HG03196 (cell line): ENCODE data around the gene SACM1L.

ENCODE experiments used
- ATAC-seq: cut with Tn5 transposase; IDR thresholded peaks from one replicate; pipeline ENCODE4 v1.9.1; 2021; ENCODE audit not compliant: unreplicated experiment

Gene SACM1L

GRCh38 chr3:45783667-45784066, 94.5 kb downstream of the SACM1L start:
- ATAC-seq, result no peak

DNA sequence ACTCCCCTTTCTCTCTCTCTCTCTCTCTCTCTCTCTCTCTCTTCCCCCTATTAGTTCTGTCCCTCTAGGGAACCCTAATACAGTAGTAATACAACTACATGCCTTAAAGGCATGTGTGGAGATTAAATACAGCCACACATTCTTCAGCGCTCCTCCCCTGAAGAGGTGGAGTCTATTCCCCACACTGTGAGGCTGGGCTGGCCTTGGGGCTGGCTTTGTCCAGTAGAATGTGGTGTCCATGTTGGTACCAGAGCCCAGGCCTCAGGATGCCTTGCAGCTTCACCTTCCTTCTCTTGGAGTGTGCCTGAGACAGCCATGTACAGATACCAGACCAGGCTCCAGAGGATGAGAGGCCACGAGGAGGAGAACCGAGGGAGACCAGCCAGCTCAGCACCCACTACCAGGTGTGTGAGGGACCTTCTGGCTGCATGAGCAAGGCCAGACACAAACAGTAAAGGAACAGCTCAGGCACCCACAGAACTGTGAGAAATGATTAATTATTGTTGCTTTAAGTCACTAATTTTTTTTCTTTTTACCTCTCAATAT, 96.5 kb downstream of the SACM1L start:
- no peak for ATAC-seq

DNA sequence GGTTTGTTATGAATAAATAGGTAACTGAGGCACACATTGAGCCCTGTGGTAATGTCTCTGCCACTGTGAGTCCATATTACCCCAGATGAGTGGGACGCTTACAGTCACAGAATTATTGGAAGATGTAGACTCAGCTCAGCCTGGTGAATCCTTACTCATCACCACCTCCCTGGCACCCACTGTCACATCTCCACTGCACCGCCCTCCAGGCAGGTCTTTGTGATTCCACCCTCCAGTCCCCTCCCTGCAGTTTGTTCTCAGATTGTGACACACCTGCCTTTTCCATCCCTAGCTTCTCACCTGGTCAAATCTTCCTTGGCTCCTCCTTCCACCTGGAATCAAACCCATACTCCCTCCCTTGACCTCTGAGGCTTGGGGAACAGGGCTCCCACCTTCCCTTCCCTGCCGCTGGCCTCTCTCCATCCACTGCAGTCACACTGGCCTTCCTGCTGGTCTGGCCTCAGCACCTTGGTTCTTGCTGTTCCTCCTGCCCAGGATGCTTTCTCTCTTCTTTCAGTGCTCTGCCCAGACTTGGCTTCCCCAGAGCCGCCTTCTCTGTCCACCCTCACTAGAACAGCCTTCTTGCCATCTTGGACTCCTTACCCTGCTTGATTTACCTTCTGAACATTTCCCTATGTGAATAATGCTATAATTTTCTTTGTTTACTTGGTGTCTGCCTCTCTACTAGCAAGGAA, 97.8 kb downstream of the SACM1L start:
- no peak for ATAC-seq

DNA sequence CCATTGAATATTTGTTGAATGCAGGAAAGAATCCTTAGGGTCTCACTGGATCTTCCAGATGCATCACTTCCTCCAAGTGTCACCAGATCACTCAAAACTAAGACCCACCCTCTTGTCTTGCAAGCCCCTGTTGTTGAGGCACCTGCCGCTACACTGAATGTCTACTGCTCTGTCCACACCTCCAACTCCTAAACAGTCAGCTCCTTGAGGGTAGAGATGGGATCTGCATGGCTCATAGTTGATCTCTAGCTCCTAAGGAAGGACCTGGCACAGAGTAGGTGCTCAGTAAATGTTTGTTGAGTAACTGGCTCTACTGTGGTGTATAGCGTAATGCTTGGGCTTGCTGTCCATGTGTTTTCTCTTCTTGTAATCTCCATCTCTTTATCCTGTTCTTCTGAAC, 98.4 kb downstream of the SACM1L start:
- ATAC-seq, result no peak

- ATAC-seq, result no peak
Observed at GRCh38 chr3:45789235-45789812, 100.1 kb downstream of the SACM1L start.

DNA sequence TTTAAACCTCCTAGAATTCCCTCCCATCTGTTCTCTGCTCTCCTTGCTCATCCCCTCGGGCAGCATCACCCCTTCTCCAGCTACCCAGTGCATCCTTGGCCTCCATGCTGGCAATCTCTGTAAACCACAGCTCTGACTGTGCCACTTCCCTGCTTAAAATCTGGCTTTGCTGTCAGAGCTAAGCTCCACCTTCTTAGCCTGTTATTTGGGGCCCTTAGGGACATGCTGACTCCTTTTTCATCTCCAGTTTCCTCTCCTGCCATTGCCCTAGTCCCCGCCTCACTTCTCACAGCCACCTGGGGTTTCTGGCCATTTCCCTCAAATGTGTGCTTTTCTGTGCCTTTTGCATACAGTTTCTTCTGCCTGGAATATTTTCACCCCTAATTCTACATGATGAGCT, 101.4 kb downstream of the SACM1L start:
- ATAC-seq, result no peak

GRCh38 chr3:45792036-45792435, 102.8 kb downstream of the SACM1L start:
- no peak for ATAC-seq

DNA sequence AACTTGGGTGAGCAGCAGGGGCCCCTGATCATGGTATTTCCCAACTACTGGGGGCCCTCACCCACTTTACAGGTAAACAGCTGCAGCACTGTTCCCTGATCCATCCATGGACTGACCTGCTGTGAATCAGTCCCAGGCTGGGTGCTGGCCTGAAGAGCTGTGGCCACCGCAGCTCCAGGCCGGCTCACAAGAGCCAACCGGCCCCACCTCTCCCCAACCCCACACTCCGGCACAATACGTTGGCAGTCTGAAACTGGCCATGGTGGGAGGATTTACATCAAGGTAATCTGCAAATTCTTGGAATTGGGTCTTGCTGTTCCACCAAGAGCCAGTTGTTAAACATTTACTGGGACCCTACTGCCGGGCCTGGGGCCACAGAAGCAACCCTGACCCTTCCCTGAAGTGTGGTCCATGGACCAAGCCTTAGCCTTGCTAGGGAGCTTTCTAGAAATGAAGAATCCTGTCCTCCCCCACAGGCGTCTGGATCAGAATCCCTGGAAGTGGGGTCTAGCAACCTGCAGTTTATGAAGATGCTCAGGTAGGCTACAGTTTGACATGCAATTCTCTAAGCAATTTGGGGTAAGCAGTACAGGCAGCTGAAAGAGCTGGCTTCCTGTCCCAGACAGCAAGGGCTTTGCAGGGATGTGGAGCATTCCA, 103.4 kb downstream of the SACM1L start:
- ATAC-seq, result no peak

- no peak for ATAC-seq
Observed at GRCh38 chr3:45793482-45794176, 104.4 kb downstream of the SACM1L start.

DNA sequence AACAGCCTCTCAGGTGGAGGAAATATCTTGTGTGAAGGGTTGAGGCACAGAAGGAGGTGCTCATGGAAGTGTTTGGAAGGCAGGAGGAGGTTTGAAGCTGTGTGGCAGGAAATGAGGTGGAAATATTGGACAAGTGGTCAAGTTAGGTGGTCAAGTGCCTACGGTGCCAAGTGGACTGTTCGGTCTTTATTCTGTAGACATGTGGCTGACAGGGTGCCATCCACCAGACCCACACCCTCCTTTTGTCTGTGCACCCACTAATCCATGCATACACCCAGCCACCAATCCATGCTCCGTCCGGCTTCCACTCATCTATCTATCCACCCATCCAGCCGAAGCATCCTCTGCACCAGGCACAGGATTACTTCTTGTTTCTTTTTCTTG, 105.0 kb downstream of the SACM1L start:
- ATAC-seq, result no peak

DNA sequence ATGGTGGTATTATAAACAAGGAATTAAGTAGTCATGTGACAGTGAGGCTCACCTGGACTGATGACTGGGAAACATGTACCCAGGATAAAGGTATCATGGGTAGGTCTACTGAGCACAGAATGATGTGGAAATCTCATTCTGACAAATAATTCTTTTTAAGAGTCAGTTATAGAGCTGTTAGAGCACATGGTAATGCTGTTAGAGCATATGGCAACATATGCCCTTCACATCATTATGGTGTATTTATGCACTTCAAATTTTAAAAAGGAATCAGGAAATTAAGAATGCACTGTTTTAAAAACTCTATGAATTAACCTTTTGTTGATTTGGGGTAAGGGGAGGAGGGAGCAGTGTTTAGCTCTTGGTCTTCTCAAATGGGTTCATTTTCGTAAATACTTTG, 105.5 kb downstream of the SACM1L start:
- ATAC-seq, result no peak
